ENCODE results near the gene CXCR4. TPM values are rescaled to one million over a fixed set of nuclear protein-coding genes. Genes with fewer than 3 reads are reported as not detected.
"Not testable (repeated sequence)": the region's sequence is repeated elsewhere in the genome, so short reads cannot be mapped to it uniquely, and the experiment has no call there.

CXCR4 gene
- total RNA-seq, 1 experiment from 2014 or later, result 1.1 TPM

DNA sequence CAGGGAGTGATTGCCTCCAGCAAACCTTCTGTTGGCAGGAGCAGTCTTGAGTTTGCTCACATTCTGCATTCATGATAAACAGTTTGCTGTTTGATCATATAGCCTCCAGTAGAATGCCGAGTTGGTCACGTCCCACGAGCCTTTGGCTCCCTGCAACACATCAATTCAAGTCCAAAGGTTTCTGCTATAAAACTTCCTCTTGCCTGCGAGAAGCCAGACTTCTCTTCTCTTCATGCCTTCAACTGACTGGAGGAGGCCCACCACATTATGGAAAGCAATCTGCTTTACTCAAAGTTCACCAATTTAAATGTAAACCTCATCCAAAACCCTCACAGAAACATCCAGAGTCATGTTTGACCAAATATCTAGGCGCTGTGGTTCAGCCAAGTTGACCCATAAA lies 40.8 kb downstream of the CXCR4 start:
- H3K79me2 ChIP-seq (ENCODE audit: low read depth), result no peaks in the 10 kb centered on the region
- H3K4me3 ChIP-seq, result no peak overlapping the region
- no peak overlapping the region for H2AFZ ChIP-seq
- no peaks in the 10 kb centered on the region for H3K9me2 ChIP-seq (ENCODE audit: insufficient read depth)
- DNase-seq, result no peak
- TF ChIP-seq, protein P1, sequence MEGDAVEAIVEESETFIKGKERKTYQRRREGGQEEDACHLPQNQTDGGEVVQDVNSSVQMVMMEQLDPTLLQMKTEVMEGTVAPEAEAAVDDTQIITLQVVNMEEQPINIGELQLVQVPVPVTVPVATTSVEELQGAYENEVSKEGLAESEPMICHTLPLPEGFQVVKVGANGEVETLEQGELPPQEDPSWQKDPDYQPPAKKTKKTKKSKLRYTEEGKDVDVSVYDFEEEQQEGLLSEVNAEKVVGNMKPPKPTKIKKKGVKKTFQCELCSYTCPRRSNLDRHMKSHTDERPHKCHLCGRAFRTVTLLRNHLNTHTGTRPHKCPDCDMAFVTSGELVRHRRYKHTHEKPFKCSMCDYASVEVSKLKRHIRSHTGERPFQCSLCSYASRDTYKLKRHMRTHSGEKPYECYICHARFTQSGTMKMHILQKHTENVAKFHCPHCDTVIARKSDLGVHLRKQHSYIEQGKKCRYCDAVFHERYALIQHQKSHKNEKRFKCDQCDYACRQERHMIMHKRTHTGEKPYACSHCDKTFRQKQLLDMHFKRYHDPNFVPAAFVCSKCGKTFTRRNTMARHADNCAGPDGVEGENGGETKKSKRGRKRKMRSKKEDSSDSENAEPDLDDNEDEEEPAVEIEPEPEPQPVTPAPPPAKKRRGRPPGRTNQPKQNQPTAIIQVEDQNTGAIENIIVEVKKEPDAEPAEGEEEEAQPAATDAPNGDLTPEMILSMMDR (conservative IDR thresholded peaks at IDR 0.05), result no peak
- no peak for TF ChIP-seq EZH2 (IDR thresholded peaks at IDR 0.05; ENCODE audit: low read depth)
- H3K27ac ChIP-seq, result no peak overlapping the region
- CTCF ChIA-PET, result no interaction called here
- peaks cover 5% of the 10 kb centered on the region; the same call in 1 of the 2 replicates for H3K9me3 ChIP-seq (ENCODE audit: insufficient read depth, low read depth)
- no peak overlapping the region for H3K4me2 ChIP-seq
- H3K27me3 ChIP-seq (ENCODE audit: insufficient read depth, low read depth), result no peaks in the 10 kb centered on the region
- no peaks in the 10 kb centered on the region for H4K20me1 ChIP-seq (ENCODE audit: insufficient read depth)
- no peaks in the 10 kb centered on the region for H3K4me1 ChIP-seq (replicated peaks; ENCODE audit: insufficient read depth)
- H3F3A ChIP-seq (ENCODE audit: insufficient read depth, low read depth), result no peaks in the 10 kb centered on the region
- no TSS peak for BruUV-seq (replicated peaks)
- POLR2A ChIA-PET (ENCODE audit: unreplicated experiment), result no interaction called here
- H3K36me3 ChIP-seq (ENCODE audit: low read depth), result no peaks in the 10 kb centered on the region
- intact Hi-C loops (cut with micrococcal nuclease; ENCODE audit: unreplicated experiment), result no loop called here

DNA sequence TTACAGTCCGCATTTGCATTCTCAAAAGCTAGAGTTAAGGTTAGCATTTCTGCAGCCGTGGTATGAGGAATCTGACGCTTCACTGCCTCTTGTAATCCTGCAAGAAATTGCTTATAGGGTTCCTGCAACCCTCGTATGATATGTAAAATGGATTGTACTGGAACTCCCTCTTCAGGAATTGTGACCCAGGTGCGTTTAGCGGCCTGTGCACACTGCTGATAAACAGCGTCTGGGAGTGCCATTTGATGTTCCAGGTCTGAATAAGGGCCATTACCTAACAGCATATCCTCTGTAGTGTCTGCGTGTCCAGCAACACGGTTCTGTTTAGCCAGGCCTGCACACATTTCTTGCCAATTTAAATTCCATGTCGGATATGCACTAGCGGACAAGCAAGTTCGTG lies 42.5 kb downstream of the CXCR4 start:
- TF ChIP-seq EZH2 (IDR thresholded peaks at IDR 0.05; ENCODE audit: low read depth), result no peak
- TF ChIP-seq, protein P1 (conservative IDR thresholded peaks at IDR 0.05), result no peak
- BruUV-seq (replicated peaks), result no TSS peak
- no peaks in the 10 kb centered on the region for H3F3A ChIP-seq (ENCODE audit: insufficient read depth, low read depth)
- H4K20me1 ChIP-seq (ENCODE audit: insufficient read depth), result no peaks in the 10 kb centered on the region
- ChIA-PET CTCF (no interaction called here), POLR2A (ENCODE audit: unreplicated experiment) (no interaction called here)
- no peaks in the 10 kb centered on the region for H3K9me2 ChIP-seq (ENCODE audit: insufficient read depth)
- no peaks in the 10 kb centered on the region for H3K4me1 ChIP-seq (replicated peaks; ENCODE audit: insufficient read depth)
- H3K27ac ChIP-seq, result no peak overlapping the region
- H3K4me3 ChIP-seq, result no peak overlapping the region
- H3K27me3 ChIP-seq (ENCODE audit: insufficient read depth, low read depth), result no peaks in the 10 kb centered on the region
- no peak overlapping the region for H2AFZ ChIP-seq
- H3K36me3 ChIP-seq (ENCODE audit: low read depth), result no peaks in the 10 kb centered on the region
- no peak for DNase-seq
- H3K4me2 ChIP-seq, result no peak overlapping the region
- intact Hi-C loops (cut with micrococcal nuclease; ENCODE audit: unreplicated experiment), result no loop called here
- no peaks in the 10 kb centered on the region for H3K79me2 ChIP-seq (ENCODE audit: low read depth)
- peaks cover 6% of the 10 kb centered on the region; the same call in 1 of the 2 replicates for H3K9me3 ChIP-seq (ENCODE audit: insufficient read depth, low read depth)

DNA sequence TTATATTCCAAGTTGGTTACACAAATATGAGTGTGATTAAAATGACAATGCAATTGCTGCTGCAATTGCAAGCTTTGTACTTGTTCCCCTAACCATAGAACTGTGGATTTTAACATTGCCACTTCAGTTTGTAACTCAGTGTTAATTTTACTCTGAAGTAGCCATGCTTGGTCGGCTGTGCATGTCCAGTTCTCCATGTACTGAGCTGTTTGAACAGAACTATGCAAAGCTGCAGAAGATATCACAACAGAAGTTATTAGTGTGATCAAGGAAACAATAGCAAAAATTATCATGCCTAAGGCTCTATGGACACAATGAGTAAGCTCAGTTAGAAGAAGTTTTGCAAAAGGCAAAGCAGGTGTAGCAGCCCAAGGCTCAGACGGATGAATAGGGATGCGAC lies 45.3 kb downstream of the CXCR4 start:
- H2AFZ ChIP-seq, result no peak overlapping the region
- no peak overlapping the region for H3K4me2 ChIP-seq
- ChIA-PET CTCF (no interaction called here), POLR2A (ENCODE audit: unreplicated experiment) (no interaction called here)
- H3K4me1 ChIP-seq (replicated peaks; ENCODE audit: insufficient read depth), result no peaks in the 10 kb centered on the region
- H4K20me1 ChIP-seq (ENCODE audit: insufficient read depth), result no peaks in the 10 kb centered on the region
- H3K36me3 ChIP-seq (ENCODE audit: low read depth), result no peaks in the 10 kb centered on the region
- no peak overlapping the region for H3K4me3 ChIP-seq
- no peak for TF ChIP-seq EZH2 (IDR thresholded peaks at IDR 0.05; ENCODE audit: low read depth)
- TF ChIP-seq, protein P1 (conservative IDR thresholded peaks at IDR 0.05), result no peak
- H3K9me2 ChIP-seq (ENCODE audit: insufficient read depth), result no peaks in the 10 kb centered on the region
- H3K27me3 ChIP-seq (ENCODE audit: insufficient read depth, low read depth), result no peaks in the 10 kb centered on the region
- no peak for DNase-seq
- H3K79me2 ChIP-seq (ENCODE audit: low read depth), result no peaks in the 10 kb centered on the region
- no TSS peak for BruUV-seq (replicated peaks)
- intact Hi-C loops (cut with micrococcal nuclease; ENCODE audit: unreplicated experiment), result no loop called here
- H3F3A ChIP-seq (ENCODE audit: insufficient read depth, low read depth), result no peaks in the 10 kb centered on the region
- H3K27ac ChIP-seq, result no peak overlapping the region
- H3K9me3 ChIP-seq (ENCODE audit: insufficient read depth, low read depth), result peaks cover 6% of the 10 kb centered on the region; the same call in 1 of the 2 replicates

DNA sequence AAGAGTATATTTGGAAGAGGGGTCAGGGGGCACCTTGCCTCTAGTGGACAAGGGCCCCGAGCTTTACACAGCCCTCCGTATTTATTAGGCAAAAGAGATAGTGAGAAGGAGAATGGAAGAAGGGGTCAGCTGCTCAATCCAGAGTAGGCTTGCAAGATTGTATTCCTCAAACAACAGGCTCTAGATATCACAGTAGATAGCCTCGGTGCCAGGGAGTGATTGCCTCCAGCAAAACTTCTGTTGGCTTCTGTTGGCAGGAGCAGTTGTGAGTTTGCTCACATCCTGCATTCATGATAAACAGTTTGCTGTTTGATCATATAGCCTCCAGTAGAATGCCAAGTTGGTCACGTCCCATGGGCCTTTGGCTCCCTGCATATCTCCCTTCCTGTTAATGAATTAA lies 46.1 kb downstream of the CXCR4 start:
- CTCF ChIA-PET; BruUV-seq (replicated peaks): not testable (repeated sequence)

More for the DNA sequence above, 46.1 kb downstream of the CXCR4 start:
- H3K9me3 ChIP-seq (ENCODE audit: insufficient read depth, low read depth); POLR2A ChIA-PET (ENCODE audit: unreplicated experiment); H3K4me2 ChIP-seq; H3K27ac ChIP-seq; H3K79me2 ChIP-seq (ENCODE audit: low read depth); H3K4me3 ChIP-seq; intact Hi-C loops (cut with micrococcal nuclease; ENCODE audit: unreplicated experiment); H3K4me1 ChIP-seq (replicated peaks; ENCODE audit: insufficient read depth); H3F3A ChIP-seq (ENCODE audit: insufficient read depth, low read depth); H3K36me3 ChIP-seq (ENCODE audit: low read depth); H2AFZ ChIP-seq; H3K9me2 ChIP-seq (ENCODE audit: insufficient read depth); H4K20me1 ChIP-seq (ENCODE audit: insufficient read depth); H3K27me3 ChIP-seq (ENCODE audit: insufficient read depth, low read depth); DNase-seq: not testable (repeated sequence)

All from PC-9 (cell line).